ENCODE results near the gene BAIAP2L1. TPM values are rescaled to one million over a fixed set of nuclear protein-coding genes. Genes with fewer than 3 reads are reported as not detected.
"Not testable (repeated sequence)": the region's sequence is repeated elsewhere in the genome, so short reads cannot be mapped to it uniquely, and the experiment has no call there.

The BAIAP2L1 gene
- total RNA-seq, 1 experiment from 2014 or later: 9.4 TPM

- DNase-seq (ENCODE audit: low read depth): no peak
Measured at GRCh38 chr7:98398567-98399372, 2.1 kb downstream of the BAIAP2L1 start.

GRCh38 chr7:98396768-98397167 is 4.1 kb downstream of the BAIAP2L1 start:
- no peak for DNase-seq (ENCODE audit: low read depth)

- no peak for DNase-seq (ENCODE audit: low read depth)
Measured at GRCh38 chr7:98395951-98396350, 4.9 kb downstream of the BAIAP2L1 start.

GRCh38 chr7:98395481-98395880 is 5.4 kb downstream of the BAIAP2L1 start:
- DNase-seq (ENCODE audit: low read depth): no peak

- peak; percentile 77 for DNase-seq (ENCODE audit: low read depth)
Measured at GRCh38 chr7:98394377-98394836, 6.5 kb downstream of the BAIAP2L1 start.

- DNase-seq (ENCODE audit: low read depth): no peak
Measured at GRCh38 chr7:98387544-98388226, 13.2 kb downstream of the BAIAP2L1 start.

- peak; percentile 19 for DNase-seq (ENCODE audit: low read depth)
Measured at GRCh38 chr7:98387131-98387530, 13.8 kb downstream of the BAIAP2L1 start.

GRCh38 chr7:98385532-98385931 is 15.4 kb downstream of the BAIAP2L1 start:
- not testable (repeated sequence) for DNase-seq (ENCODE audit: low read depth)

GRCh38 chr7:98378210-98378819 is 22.6 kb downstream of the BAIAP2L1 start:
- no peak for DNase-seq (ENCODE audit: low read depth)

GRCh38 chr7:98376711-98377110 is 24.2 kb downstream of the BAIAP2L1 start:
- no peak for DNase-seq (ENCODE audit: low read depth)

GRCh38 chr7:98375664-98376063 is 25.2 kb downstream of the BAIAP2L1 start:
- no peak for DNase-seq (ENCODE audit: low read depth)

- DNase-seq (ENCODE audit: low read depth): no peak
Measured at GRCh38 chr7:98374285-98374680, 26.6 kb downstream of the BAIAP2L1 start.

- peak; percentile 93 for DNase-seq (ENCODE audit: low read depth)
Measured at GRCh38 chr7:98372993-98373392, 27.9 kb downstream of the BAIAP2L1 start.

- no peak for DNase-seq (ENCODE audit: low read depth)
Measured at GRCh38 chr7:98369726-98370125, 31.2 kb downstream of the BAIAP2L1 start.

- DNase-seq (ENCODE audit: low read depth): no peak
Measured at GRCh38 chr7:98368716-98369115, 32.2 kb downstream of the BAIAP2L1 start.

- DNase-seq (ENCODE audit: low read depth): no peak
Measured at GRCh38 chr7:98366562-98366938, 34.3 kb downstream of the BAIAP2L1 start.

GRCh38 chr7:98365863-98366561 is 34.9 kb downstream of the BAIAP2L1 start:
- peak; percentile 67 for DNase-seq (ENCODE audit: low read depth)

GRCh38 chr7:98364220-98364619 is 36.7 kb downstream of the BAIAP2L1 start:
- no peak for DNase-seq (ENCODE audit: low read depth)

- no peak for DNase-seq (ENCODE audit: low read depth)
Measured at GRCh38 chr7:98362517-98362916, 38.4 kb downstream of the BAIAP2L1 start.

- peak; percentile 39 for DNase-seq (ENCODE audit: low read depth)
Measured at GRCh38 chr7:98360221-98361130, 40.4 kb downstream of the BAIAP2L1 start.

GRCh38 chr7:98359395-98359794 is 41.5 kb downstream of the BAIAP2L1 start:
- no peak for DNase-seq (ENCODE audit: low read depth)

Data from RPMI7951 (cell line).